H4 (cell line): ENCODE results near the gene UST. TPM values are rescaled to one million over a fixed set of nuclear protein-coding genes. Genes with fewer than 3 reads are reported as not detected.
"Not testable (repeated sequence)": the region's sequence is repeated elsewhere in the genome, so short reads cannot be mapped to it uniquely, and the experiment has no call there.

ENCODE experiments used
- DNase-seq: peaks from one replicate; pipeline ENCODE4 v3.0.0-alpha.2; 2015; ENCODE audit warnings: low spot score
- total RNA-seq: library from RNA; depleted of rRNA; stranded (reverse); fragments of >200 nt; shearing (Covaris generic); gene quantifications from 2 replicates; pipeline ENCODE4 v1.2.3, GENCODE V29; 2014

Gene UST
- total RNA-seq, 1 experiment from 2014 or later: 11.7 TPM

DNA sequence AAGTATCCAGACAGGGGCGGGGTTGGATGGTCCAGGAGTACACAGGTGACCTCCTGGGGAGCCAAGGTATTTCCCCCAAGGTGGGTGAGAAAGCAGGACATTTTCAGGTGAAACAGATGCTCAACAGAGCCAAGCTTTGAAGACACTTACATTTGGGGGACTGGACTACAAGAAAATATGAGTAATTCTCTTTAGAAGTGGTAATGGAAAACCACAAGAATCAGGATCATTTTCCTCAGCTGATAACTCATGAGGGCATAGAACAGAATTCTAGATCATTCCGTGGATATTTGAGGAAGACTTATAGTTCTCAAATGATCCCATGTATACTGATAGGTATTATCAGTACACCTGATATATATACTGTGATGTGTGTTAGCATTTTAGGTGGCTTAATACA lies 89.9 kb downstream of the UST start:
- no peak for DNase-seq

GRCh38 chr6:148837941-148838340 lies 91.1 kb downstream of the UST start:
- no peak for DNase-seq

DNA sequence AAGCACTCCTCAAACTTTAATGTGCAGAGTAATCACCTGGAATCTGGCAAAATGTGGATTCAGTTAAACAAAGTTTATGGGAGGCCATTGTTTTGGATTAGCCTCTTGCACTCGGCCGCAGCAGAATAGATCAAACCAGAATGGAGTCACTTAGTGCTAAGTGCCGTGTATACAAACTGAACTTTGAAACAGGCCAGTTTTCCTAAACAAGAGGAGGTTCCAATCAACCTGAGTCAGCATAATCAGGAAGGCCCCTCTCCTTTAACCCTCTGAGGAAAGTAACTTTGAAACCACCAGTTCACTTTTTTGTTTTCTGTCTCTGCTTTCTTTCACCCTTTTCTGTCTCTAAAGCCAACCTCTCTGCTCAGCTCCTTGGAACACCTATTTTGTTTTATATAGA lies 92.2 kb downstream of the UST start:
- no peak for DNase-seq

GRCh38 chr6:148840256-148840655 lies 93.4 kb downstream of the UST start:
- DNase-seq: no peak

DNA sequence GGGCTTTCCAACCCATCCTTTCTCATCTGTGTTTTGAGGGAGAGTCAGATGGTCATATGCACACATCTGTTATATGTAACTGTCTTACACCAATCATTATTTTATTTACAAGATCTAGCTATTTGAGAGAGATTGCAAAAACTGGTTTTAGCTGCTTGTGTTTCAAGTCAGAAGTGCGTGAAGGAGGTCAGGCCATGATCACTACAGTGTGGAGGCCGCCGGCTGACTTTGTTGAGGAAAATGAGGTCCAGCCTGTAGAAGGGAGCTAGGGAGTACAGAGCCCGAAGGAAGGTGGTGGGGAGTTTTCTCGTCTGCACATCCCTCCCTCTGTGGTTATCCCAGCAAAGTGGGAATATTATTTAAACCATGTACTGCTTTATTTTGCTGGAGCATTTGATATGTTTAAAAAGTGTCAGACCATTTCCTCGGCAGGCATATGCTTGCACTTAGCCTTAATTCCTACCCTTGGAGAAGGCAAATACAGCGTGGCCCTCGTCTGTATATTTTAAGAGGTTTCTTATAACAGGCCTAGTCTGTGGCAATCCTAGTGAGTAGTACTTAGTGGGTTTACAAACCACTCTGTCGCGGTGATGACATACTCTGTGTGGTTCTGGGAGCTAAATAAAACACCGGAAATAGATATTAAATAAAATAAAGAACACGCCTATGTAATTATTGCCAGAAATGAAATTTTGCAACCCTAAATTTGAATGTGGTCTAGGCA lies 95.6 kb downstream of the UST start:
- no peak for DNase-seq

GRCh38 chr6:148845464-148845863 lies 98.6 kb downstream of the UST start:
- DNase-seq: no peak

GRCh38 chr6:148846778-148847761 lies 100.2 kb downstream of the UST start:
- DNase-seq: no peak

DNA sequence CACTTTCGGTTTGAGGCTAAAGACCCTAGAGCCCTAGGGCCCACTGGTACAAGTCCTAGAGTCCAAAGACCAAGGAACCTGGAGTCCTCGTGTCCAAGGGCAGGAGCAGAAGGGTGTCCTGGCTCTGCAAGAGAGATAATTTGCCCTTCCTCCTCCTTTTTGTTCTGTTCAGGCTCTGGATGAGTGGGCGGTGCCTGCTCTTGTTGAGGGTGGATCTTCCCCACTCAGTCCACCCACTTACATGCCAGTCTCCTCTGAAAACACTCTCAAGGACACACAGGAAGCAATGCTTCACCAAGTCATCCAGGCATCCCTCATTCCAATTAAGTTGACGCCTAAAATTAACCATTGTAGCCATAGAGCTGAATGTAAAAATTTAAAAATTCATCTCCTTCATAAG lies 102.1 kb downstream of the UST start:
- no peak for DNase-seq

DNA sequence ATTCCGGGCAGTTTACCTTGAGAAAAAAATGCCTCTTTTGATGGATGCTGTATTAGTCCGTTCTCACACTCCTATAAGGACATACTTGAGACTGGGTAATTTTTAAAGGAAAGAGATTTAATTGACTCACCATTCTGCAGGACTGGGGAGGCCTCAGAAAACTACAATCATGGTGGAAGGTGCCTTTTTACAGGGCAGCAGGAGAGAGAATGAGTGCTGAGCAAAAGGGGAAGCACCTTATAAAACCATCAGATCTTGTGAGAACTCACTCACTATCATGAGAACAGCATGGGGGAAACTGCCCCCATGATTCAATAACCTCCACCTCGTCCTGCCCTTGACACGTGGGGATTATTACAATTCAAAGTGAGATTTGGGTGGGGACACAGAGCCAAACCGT lies 102.6 kb downstream of the UST start:
- not testable (repeated sequence) for DNase-seq

GRCh38 chr6:148850964-148851363 lies 104.1 kb downstream of the UST start:
- no peak for DNase-seq

- no peak for DNase-seq
These were observed 105.1 kb downstream of the UST start for GRCh38 chr6:148851683-148852556.

GRCh38 chr6:148852688-148853087 lies 105.9 kb downstream of the UST start:
- no peak for DNase-seq

DNA sequence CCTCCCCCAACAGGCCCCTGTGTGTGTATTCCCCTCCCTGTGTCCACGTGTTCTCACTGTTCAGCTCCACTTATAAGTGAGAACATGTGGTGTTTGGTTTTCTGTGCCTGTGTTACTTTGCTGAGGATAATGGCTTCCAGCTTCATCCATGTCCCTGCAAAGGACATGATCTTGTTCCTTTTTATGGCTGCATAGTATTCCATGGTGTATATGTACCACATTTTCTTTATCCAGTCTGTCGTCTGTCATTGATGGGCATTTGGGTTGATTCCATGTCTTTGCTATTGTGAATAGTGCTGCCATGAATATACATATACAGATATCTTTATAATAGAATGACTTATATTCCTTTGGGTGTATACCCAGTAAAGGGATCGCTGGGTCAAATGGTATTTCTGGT lies 106.3 kb downstream of the UST start:
- not testable (repeated sequence) for DNase-seq

GRCh38 chr6:148854096-148854495 lies 107.3 kb downstream of the UST start:
- no peak for DNase-seq

DNA sequence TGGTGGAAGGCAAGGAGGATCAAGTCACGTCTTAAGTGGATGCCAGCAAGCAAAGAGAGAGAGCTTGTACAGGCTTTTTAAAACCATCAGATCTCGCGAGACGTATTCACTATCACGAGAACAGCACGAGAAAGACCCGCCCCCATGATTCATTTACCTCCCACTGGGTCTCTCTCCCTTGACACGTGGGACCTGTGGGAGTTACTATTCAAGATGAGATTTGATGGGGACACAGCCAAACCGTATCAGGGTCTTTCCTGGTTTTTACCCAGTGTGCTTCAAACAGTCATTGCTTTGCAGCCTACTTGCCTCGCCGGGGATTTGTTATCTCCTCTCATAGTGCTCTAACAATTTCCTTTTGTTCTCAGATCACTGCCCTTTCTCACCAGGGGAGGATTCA lies 108.2 kb downstream of the UST start:
- no peak for DNase-seq

DNA sequence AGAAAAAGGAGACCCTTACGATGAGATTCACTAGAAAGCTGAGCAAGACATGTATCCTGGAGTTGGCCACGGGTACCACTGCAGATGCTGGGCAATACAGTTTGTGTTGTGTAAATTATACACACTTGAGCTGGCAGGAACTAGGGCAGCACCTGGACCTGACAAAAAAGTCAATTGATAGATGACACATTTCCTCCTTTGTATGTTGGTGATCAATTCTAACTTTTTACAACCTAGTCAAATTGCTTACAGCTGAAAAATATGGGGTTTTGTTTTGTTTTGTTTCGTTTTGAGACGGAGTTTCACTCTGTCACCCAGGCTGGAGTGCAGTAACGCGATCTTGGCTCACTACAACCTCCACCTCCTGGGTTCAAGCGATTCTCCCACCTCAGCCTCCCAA lies 108.9 kb downstream of the UST start:
- no peak for DNase-seq

DNA sequence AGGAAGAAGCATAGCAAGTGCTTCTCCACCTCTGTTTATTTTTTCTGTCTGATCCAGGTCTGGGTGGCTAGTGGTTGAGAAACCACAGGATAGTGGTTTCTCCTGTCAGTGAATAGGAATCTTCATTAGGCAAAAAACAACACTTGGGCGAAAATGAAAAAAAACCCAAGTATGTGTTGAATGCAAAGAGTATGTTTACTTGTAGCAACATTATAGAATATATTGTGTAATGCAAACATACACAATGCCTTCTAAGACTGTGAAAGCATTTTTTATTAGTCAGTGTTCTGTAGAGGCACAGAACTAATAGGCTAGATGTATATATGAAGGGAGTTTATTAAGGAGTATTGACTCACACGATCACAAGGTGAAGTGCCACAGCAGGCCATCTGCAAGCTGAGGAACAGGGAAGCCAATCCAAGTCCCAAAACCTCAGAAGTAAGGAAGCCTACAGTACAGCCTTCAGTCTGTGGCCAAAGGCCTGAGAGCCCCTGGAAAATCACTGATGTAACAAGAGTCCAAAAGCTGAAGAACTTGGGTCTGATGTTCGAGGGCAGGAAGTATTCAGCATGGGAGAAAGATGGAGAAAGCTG lies 111.1 kb downstream of the UST start:
- DNase-seq: peak; percentile 55

- not testable (repeated sequence) for DNase-seq
These were observed 117.3 kb downstream of the UST start for GRCh38 chr6:148864132-148864531.

GRCh38 chr6:148864941-148865340 lies 118.1 kb downstream of the UST start:
- no peak for DNase-seq

GRCh38 chr6:148866657-148867268 lies 119.9 kb downstream of the UST start:
- no peak for DNase-seq

DNA sequence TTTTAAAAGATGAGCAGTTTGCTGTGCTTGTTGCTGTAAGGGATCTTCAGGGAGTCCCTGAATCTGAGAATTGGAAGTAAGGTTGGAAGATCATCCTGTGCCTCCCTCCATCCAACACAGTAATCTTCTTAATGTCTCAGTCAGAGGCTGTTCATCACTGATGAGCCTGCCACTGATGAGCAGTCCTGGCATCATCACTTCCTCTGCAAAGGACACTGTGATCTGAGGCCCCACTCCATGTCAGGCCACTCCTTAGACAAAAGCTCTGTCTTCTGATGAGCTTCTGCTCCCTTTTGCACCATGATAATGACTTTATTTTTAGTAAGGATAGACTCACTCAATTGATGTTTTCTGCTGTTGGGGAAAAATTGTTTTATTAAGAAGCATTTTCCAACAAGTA lies 121.0 kb downstream of the UST start:
- no peak for DNase-seq
